ENCODE data around the gene THAP6.

DNA sequence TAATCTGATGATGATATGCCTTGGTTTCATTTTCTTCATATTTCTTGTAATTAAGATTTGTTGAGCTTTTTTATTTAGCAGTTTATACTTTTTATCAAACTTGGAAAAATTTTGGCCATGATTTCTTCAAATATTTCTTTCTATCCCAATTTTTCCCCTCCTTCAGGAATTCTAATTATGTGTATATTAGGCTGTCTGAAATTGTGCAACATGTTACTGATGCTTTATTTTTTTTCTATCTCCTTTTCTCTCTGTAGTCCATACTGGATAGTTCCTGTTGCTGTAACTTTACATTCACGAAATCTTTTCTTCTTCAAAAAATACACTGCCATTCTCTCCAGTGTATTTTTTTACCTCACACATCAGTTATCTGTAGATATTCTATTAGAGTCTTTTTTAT, 10.8 kb downstream of the THAP6 start:
- TF ChIP-seq POLR2AphosphoS5 (IDR thresholded peaks at IDR 0.05), result no peak
- TF ChIP-seq, protein P1, sequence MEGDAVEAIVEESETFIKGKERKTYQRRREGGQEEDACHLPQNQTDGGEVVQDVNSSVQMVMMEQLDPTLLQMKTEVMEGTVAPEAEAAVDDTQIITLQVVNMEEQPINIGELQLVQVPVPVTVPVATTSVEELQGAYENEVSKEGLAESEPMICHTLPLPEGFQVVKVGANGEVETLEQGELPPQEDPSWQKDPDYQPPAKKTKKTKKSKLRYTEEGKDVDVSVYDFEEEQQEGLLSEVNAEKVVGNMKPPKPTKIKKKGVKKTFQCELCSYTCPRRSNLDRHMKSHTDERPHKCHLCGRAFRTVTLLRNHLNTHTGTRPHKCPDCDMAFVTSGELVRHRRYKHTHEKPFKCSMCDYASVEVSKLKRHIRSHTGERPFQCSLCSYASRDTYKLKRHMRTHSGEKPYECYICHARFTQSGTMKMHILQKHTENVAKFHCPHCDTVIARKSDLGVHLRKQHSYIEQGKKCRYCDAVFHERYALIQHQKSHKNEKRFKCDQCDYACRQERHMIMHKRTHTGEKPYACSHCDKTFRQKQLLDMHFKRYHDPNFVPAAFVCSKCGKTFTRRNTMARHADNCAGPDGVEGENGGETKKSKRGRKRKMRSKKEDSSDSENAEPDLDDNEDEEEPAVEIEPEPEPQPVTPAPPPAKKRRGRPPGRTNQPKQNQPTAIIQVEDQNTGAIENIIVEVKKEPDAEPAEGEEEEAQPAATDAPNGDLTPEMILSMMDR (IDR thresholded peaks at IDR 0.05), result no peak
- TF ChIP-seq POLR2A (IDR thresholded peaks at IDR 0.05; ENCODE audit: low read depth), result no peak
